ENCODE data around the gene SYVN1.
"Not testable (repeated sequence)": the region's sequence is repeated elsewhere in the genome, so short reads cannot be mapped to it uniquely, and the experiment has no call there.

SYVN1 gene

DNA sequence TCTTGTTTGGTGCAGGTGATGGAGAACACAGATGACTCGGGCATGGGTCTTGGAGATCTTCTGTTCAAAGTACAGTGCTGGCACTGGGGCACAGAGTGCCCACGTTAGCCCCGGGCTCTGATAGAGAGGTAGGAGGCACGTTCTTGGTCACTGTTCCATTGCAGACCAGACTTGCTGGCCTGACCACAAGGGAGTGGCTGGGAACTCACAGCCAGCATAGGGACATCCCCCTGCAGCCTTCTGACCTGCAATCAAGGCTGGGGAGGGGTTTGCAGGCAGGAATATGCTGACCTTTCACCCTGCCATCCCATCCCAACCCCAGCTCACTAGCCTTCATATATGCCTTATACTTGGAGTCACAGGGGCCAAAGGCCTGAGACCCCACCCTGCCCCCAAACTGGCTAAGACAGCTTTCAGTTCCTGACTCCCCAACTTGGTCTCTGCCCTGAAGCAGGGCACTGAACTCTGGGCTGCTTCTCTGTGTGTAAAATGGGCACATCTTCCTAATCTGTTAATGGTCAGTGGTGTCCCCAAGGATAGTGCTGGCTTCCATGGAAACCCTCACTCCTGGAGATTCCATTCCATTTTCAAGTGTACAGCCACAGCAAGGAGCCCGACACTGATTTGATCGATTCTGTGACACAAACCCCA, 7.6 kb downstream of the SYVN1 start:
- DNase-seq = no peak

DNA sequence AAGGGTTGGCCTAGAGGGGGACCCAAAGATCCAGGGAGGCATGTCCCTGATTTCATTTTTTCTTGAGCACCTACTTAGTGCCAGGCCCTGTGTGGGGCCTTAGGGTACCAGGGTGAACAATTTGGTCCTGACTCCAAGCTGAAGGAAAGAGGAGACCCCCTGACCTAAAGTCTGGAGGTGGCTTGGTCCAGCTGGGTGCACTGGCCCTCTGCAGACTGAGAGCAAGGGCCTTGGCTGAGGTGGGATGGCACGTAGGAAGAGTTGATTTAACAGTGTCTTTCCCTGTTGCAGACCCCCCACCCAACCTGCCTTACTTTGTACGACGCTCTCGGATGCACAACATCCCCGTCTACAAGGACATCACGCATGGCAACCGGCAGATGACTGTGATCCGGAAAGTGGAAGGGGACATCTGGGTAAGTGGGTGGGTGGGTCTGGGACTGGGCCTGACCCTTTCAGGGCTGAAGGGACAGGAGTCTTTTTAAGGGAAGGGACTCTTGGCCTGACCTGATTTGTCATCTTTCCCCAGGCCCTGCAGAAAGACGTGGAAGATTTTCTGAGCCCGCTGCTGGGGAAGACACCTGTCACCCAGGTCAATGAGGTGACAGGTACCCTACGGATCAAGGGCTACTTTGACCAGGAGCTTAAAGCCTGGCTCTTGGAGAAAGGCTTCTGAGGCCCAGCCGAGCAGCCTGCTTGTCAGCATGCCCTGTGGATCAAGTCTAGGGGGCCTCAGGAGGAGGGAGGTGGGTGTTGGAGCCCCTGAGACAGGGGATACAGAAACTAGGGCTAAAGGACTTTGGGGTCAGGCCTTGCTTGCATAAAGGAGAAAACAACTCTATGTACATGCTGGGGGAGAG, 8.9 kb downstream of the SYVN1 start:
- no peak for DNase-seq

DNA sequence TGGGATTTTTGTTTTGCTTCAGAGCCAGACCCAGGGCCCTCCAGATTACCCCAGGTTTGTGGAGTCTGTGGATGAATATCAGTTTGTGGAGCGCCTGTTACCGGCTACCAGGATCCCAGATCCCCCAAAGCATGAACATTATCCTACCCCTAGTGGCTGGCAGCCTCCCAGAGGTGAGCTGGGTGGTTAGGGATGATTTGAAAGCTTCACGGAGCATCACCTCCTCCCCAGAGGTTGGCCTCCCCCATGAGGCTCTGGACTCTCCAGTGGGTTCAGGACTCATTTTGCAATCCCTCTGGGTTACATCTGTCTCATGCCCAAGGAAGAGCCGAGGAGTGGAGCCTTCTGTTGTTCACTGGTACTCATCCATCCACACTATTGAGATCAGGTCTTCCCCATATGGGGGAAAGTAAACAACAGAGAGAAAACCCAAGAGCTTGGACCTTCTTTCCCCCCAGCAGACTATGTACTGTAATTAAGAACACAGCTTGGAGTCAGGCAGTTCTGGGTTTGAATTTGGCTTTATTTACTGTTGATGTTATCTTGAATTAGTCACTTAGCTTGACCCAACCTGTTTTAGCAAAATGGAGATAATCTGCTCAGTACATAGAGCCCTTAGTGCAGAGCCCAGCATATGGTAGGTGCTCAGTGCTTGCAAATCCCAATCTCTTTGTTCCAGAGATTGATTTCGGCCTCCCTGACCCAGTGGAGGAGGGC, 9.7 kb downstream of the SYVN1 start:
- DNase-seq = no peak

DNA sequence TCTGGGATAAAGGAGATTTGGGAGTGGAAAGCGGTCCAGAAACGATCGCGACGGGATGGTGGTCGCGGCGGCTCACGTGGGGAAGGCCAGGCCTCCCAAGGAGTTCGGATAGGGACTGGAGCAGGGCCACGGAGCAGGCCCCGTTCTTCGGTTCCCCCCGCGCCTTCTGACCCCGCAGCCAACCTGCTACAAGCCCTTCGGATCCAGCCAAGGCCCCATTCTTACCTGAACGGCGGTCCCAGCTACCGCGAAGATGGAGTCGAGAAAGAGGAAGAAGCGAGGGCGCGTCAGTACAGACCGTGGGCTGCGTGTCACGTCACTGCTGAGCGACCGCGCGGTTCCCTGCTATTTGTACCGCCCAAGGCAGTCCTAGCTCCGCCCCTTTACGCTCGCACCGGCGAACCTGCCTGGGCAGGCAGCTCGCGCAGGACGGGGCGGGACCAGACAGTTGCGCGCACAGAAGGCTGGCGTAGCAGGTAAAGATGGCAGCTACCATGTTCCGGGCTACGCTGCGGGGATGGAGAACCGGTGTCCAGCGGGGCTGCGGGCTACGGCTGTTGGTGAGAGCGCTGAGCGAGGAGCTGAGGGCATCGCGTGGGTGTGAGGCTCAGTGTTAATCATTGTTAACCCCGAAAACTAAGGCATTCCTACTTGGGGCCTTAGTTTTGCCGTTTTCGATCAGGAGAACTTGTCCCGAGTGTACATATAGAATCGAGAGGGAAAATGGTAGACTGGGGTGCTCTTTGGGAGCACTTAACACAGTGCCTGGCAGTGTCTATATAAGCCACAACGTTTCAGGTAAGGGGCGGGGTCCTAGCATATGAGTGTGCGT, 12.2 kb downstream of the SYVN1 start, which contains the start of the genes FAU and MRPL49:
FAU (minus strand) TSS at position 270 of the 832 bp plus-strand sequence. CDS start 321 bp downstream, outside the sequence.
MRPL49 (plus strand) TSS at position 457 of the 832 bp plus-strand sequence; CDS start at position 483, 26 bp downstream.
- peak; percentile 98 to 99 (median 98) for DNase-seq

DNA sequence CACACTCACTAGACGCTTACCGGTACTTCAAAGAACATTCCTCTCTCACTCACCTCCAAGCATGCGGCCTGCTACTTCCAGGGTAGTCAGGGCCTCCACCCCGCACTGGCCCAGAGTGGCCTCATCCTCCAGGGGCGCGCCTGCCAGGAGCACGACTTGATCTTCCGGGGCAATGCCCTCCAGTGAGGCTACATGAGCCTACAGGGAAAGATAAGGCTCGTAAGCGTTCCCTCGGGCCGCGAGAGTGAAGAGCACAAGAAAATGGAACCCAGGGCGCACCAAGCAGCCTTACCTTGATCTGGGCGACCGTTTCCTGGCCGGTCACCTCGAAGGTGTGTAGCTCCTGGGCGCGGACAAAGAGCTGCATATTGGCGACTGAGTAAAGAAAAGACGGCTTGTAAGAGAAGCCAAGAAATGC, 12.9 kb downstream of the SYVN1 start:
- peak; percentile 31 to 44 (median 33) for DNase-seq

DNA sequence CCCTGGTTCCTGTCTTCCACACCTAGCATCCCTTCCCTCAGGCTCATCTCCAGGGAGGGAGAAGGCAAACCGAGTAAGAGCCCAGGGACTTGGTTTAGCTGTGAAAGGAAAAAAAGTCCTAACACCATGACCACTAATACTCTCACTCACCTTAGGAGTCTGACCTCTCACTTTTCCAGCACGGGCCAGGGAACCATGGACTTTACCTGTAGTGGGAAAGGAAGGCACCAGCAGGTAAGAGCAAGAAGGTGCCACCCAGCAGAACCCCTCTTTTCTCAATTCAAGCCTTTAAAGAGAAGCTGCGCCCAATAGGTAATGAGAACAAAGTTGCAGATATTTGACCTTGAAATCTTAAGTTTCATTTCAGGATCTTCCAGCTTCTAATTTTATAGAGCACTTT, 13.5 kb downstream of the SYVN1 start:
- no peak for DNase-seq

DNA sequence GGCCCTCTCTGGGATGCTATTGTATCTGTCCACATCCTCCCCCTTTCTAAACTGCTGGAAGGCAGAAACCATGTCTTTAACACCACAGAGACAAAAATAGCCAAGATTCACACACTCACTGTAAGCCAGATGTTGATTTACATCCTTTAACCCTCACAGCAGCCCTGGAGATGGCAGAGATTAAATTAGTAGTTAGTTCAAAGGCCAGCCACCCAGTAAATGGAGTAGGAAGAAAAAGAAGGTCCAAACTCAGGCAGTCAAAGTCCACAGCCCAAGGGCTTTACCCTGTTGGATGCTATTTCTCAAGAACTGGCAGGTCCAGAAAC, 14.7 kb downstream of the SYVN1 start:
- no peak for DNase-seq

DNA sequence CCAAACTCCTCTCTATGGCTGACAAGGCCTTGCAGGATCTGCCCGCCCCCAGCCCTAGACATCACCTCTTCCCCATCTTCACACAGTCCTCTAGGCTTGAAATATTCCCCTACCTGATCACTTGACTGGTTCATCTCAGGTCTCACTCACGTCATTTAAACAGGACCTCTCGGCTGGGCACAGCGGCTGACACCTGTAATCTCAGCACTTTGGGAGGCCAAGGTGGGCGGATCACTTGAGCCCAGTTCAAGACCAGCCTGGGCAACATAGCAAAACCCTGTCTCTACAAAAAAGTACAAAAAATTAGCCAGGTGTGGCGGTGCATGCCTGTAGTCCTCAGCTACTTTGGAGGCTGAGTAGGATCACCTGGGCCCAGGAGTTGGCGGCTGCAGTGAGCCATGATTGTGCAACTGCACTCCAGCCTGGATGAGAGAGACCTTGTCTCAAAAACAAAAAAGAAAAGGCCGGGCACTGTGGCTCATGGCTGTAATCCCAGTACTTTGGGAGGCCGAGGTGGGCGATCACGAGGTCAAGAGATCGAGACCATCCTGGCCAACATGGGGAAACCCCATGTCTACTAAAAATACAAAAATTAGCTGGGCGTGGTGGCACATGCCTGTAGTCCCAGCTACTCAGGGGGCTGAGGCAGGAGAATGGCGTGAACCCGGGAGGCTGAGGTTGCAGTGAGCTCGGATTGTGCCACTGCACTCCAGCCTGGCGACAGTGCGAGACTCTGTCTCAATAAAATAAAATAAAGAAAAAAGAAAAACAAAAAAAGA, 15.2 kb downstream of the SYVN1 start:
- not testable (repeated sequence) for DNase-seq

DNA sequence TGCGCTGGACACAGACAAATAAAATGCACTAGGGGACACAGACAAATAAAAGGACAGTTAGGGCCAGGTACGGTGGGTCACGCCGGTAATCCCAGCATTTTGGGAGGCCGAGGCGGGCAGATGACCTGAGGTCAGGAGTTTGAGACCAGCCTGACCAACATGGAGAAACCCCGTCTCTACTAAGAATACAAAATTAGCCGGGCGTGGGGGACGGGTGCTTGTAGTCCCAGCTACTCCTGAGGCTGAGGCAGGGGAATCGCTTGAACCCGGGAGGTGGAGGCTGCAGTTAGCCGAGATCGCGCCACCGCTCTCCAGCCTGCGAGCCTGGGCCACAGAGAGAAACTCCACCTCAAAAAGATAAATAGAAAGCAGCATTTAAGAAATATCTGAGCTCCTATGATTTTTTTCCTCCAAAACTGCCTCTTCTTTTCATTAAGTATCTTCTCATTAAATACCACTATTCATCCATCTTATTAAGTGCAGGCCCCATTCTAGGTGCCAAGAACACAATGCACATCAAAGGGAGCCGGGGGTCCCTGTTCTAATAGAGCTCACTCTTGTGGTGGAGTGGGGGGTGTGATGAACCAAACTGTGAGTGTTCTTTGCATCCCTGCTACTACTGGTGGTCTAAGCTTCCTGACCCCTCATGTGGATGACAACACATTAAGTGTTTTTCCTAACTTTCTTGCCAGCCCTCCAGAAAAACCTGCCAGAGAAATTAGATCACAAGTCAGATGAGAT, 16.1 kb downstream of the SYVN1 start:
- no peak for DNase-seq

DNA sequence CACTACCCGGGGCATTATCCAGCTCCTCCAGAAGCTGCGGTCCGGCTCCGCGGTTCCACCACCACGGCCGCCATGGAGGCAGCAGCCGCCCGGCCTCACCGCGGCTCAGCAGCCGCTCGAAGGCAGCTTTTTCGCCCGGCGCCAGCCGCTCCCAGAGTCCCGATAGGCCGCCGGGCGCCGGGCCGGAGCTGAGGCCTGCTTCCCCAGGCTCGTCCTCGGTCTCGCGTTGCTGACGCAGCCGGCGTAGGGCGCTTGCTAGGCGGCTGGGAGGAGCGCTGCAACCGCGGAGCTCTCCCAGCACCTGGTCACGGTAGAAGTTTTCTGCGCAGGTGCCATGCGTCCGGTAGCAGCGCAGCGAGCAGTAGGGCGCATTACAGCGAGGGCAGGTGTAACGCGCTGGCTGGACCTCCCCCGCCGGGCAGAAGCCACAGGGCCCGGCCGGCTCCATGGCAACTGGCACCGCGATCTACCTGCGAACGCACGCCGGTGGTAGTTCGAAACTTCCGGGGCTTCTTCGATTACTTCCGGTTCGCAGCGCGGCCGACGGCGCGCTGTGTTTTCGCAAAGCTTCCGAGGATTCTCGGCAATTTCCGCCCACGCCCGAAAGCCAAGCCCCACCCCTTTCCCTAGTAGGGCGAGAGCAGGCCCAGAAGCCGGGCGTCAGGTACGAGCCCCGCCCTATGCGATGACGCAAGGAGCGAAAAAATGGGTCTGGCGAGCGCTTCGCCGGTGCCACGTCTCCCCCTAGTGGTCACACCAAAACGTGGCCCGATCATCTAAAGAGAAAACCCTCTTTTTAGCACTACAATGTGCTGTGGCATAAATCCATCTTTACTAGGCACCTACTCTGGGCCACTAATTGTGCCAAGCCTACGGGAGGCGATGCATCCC, 16.9 kb downstream of the SYVN1 start, which contains the start of gene ZNHIT2:
ZNHIT2 (minus strand) TSS at position 496 of the 891 bp plus-strand sequence; CDS start at position 448, 48 bp downstream.
- DNase-seq = peak; percentile 100

DNA sequence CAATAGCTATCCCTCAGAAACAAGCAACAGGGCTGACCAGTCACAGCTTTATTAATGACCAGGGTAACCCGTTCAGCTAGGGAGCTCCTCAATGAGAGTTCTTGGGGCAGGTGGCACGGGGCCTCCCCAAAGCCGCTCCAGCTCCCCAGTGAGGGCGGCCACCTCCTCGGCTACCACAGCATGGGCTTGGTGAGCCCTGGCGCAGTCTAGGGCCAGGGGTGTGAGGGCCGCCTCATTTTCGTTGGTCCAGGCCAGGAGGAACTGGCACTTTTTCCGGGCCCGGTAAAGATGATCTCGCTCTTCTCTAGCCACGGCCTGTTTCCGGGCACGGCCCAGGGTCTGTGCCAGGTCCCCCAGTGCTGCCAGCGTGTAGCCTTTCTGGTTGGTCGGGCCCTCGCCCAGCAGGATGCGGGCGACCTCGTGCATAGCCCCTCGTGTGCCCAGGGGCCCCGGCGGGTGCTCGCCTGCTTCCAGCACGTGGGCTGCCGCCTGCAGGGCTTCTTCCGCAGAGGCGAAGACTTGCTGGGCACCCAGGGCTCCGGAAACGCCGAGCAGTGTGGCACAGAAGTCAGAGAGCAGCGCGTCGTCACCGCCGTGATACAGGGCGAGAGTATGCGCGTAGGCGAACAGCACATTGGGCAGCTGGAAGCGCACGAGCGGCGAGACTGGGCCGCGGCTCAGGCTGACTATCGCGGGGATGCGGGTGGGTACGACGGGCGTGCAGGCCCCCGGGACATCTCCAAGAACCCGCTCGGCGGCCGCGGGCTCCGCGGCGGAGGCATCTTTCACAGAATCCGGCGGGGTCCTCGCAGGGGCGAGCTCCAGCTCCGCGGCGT, 17.7 kb downstream of the SYVN1 start:
- peak; percentile 56 to 62 (median 61) for DNase-seq

DNA sequence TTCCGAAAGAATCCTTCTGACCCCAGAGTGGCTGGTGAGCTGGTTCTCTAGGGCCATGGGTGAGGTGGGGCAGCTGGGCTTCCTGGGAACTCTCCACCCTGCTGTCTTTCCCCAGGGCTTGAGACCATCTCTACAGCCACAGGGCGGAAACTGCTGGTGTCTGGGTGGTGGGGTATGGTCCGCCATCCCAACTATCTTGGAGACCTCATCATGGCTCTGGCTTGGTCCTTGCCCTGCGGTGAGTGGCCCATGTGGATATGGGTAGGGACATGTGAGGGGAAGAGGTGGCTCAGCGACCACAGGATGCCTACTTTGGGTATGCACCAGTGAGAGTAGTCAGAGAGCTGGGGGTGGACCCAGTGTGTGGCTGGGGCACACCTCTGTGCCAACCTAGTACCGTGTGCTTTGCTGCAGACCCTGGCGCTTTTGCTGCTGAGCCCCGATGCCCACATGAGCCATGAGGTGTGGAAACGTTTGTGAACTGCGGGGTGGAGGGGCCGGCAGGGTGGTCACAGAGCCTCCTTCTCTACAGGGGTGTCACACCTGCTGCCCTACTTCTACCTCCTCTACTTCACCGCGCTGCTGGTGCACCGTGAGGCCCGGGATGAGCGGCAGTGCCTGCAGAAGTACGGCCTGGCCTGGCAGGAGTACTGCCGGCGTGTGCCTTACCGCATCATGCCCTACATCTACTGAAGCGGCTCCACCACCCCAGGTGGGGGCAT, 18.8 kb downstream of the SYVN1 start:
- no peak for DNase-seq

DNA sequence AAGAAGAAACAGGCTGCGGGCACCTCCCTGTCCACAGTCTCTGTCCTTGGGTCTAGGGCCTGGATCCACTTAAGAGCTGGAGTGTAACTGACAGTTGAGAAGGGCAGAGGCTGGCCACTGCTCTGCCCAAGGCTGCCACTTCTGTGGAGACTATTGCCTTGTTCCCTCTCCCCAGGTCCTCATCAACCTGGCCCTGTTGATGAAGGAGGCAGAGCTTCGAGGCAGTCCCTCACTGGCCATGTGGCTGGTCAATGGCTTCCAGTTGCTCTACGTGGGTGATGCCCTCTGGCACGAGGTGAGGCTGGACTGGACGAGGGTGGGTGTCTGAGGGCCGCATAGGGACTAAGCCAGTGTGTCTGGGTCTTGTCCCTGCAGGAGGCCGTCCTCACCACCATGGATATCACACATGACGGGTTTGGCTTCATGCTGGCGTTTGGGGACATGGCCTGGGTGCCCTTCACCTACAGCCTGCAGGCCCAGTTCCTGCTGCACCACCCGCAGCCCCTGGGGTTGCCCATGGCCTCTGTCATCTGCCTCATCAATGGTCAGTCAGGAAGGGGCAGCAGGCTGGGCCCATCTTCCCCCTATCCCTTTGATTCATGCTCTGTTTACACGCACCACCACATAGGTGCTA, 19.7 kb downstream of the SYVN1 start:
- no peak for DNase-seq

DNA sequence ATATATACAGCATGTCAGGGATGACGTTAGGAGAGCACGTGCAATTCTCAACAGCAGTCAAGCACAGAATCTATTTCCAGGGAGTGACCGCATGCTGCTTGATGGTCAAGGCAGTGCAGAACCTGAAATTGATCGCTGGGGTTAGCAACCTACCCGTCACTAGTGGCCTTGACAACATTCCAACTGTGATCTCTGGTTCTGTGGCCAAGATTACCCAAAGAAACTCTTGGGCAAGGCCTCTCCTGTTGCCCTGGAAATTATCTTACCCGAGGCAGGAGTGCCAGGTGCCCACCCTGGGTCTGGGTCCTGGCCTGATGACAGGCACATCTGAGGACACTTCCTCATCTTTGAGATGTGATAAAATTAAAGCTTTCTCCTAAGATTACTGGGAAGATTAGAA, 20.5 kb downstream of the SYVN1 start:
- no peak for DNase-seq

DNA sequence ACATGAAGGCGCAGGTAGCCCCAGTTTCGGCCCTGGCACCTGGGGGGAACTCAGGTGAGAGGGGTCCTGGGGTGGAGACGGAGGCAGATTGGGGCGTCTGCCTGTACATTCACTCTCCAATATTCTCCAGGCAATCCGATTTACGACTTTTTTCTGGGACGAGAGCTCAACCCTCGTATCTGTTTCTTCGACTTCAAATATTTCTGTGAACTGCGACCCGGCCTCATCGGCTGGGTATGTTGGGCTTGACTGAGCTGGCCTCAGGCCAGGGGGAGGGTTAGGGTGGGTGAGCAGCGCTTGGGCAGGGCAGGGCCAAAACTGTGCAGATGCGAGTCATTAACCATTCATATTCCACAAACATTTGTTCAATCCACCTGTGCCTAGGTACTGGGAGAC, 21.0 kb downstream of the SYVN1 start:
- no peak for DNase-seq

DNA sequence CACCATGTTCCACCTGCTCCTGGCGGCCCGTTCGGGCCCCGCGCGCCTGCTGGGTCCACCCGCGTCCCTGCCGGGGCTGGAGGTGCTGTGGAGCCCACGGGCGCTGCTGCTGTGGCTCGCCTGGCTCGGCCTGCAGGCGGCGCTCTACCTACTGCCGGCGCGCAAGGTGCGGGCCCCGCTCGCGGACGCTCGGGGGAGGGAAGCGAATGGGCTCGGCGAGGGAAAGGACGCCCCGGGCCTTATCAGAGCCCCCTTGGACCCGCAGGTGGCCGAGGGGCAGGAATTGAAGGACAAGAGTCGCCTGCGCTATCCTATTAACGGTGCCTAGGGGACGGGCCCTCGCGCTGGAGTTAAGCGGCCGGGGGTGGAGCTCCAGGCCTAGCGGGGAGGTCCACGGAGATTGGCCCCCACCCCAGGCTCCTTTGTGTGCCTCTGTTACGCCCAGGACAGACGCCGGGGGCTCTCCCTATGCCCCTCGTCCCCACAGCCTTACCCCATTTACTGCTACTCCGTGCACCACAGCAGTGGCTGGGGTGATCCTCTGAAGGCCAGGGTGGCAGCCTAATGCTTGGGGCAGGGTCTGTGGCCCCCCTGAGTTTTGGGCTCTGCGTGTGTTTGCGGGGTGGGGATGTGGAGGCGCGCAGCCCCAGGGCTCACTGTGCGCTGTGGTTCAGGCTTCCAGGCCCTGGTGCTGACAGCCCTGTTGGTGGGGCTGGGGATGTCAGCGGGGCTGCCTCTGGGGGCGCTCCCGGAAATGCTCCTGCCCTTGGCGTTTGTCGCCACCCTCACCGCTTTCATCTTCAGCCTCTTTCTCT, 21.6 kb downstream of the SYVN1 start:
- peak; percentile 65 to 86 (median 70) for DNase-seq

All from suppressor macrophage treated with lipopolysaccharide for 1 hour (primary cell).